T-helper 1 cell treated with Interleukin-12 subunit alpha and Interleukin-12 subunit beta and Interleukin-4 antibody, amounts not matched to agents 30 μg/mL and 1 μg/mL, for 36 hours (primary cell): ENCODE results near the gene SYT2.
"Not testable (repeated sequence)": the region's sequence is repeated elsewhere in the genome, so short reads cannot be mapped to it uniquely, and the experiment has no call there.

ENCODE experiments used
- H3K27ac Mint-ChIP-seq: one replicate; pipeline ENCODE4 v1.8.0; 2021; ENCODE audit warnings: mild to moderate bottlenecking, mixed read lengths
- H3K27me3 Mint-ChIP-seq: one replicate; pipeline ENCODE4 v1.8.0; 2021; ENCODE audit warnings: low read depth, mixed read lengths
- H3K36me3 Mint-ChIP-seq: one replicate; pipeline ENCODE4 v1.8.0; 2021; ENCODE audit warnings: low read depth, mixed read lengths
- H3K4me1 Mint-ChIP-seq: one replicate; pipeline ENCODE4 v1.8.0; 2021; ENCODE audit warnings: low read depth, mixed read lengths
- H3K4me3 Mint-ChIP-seq: one replicate; pipeline ENCODE4 v1.8.0; 2021; ENCODE audit warnings: mild to moderate bottlenecking, moderate library complexity, mixed read lengths
- H3K9me3 Mint-ChIP-seq: one replicate; pipeline ENCODE4 v1.8.0; 2021; ENCODE audit warnings: mixed read lengths

Gene SYT2

GRCh38 chr1:202622388-202622787 is 87.9 kb downstream of the SYT2 start:
- Mint-ChIP-seq H3K27me3 (peaks cover 46% of the 10 kb centered on the region), H3K4me3 (no peak overlapping the region), H3K4me1 (peaks cover 2% of the 10 kb centered on the region), H3K27ac (no peak overlapping the region), H3K36me3 (no peaks in the 10 kb centered on the region), H3K9me3 (no peaks in the 10 kb centered on the region)

DNA sequence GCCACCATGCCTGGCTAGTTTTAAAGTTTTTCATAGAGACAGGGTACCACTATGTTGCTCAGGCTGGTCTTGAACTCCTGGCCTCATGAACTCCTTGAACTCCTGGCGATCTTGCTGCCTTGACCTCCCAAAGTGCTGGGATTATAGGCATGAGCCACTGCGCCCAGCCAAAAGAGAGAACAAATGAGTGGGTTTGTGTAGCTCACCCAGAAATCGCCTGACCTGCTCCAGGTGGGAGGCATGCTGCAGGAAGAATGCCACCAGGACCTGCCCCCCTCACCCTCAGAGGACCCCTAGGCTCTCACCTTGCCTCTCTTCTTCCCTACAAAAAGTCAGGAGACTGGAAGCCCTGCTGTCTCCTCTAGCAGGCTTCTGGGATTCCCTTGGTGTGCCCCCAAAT is 88.8 kb downstream of the SYT2 start:
- H3K9me3 Mint-ChIP-seq, result no peaks in the 10 kb centered on the region
- H3K36me3 Mint-ChIP-seq, result no peaks in the 10 kb centered on the region
- H3K27me3 Mint-ChIP-seq, result peaks cover 43% of the 10 kb centered on the region
- no peak overlapping the region for H3K4me3 Mint-ChIP-seq
- no peak overlapping the region for H3K27ac Mint-ChIP-seq
- peaks cover under 1% of the 10 kb centered on the region for H3K4me1 Mint-ChIP-seq

- not testable (repeated sequence) for H3K9me3 Mint-ChIP-seq, H3K27ac Mint-ChIP-seq, H3K4me3 Mint-ChIP-seq, H3K36me3 Mint-ChIP-seq
- Mint-ChIP-seq H3K27me3 (peaks cover 47% of the 10 kb centered on the region), H3K4me1 (peaks cover 12% of the 10 kb centered on the region)
These were observed 90.2 kb downstream of the SYT2 start for GRCh38 chr1:202620036-202620435.

GRCh38 chr1:202619505-202619904 is 90.7 kb downstream of the SYT2 start:
- peaks cover 48% of the 10 kb centered on the region for H3K27me3 Mint-ChIP-seq

GRCh38 chr1:202619012-202619411 is 91.2 kb downstream of the SYT2 start:
- H3K9me3 Mint-ChIP-seq, H3K36me3 Mint-ChIP-seq, H3K27ac Mint-ChIP-seq, H3K4me3 Mint-ChIP-seq: not testable (repeated sequence)
- H3K4me1 Mint-ChIP-seq, result peaks cover 12% of the 10 kb centered on the region
- H3K27me3 Mint-ChIP-seq, result peaks cover 50% of the 10 kb centered on the region

More at GRCh38 chr1:202619505-202619904, 90.7 kb downstream of the SYT2 start:
- no peak overlapping the region for H3K4me3 Mint-ChIP-seq
- H3K36me3 Mint-ChIP-seq, result no peaks in the 10 kb centered on the region
- peaks cover 12% of the 10 kb centered on the region for H3K4me1 Mint-ChIP-seq
- no peaks in the 10 kb centered on the region for H3K9me3 Mint-ChIP-seq
- no peak overlapping the region for H3K27ac Mint-ChIP-seq

DNA sequence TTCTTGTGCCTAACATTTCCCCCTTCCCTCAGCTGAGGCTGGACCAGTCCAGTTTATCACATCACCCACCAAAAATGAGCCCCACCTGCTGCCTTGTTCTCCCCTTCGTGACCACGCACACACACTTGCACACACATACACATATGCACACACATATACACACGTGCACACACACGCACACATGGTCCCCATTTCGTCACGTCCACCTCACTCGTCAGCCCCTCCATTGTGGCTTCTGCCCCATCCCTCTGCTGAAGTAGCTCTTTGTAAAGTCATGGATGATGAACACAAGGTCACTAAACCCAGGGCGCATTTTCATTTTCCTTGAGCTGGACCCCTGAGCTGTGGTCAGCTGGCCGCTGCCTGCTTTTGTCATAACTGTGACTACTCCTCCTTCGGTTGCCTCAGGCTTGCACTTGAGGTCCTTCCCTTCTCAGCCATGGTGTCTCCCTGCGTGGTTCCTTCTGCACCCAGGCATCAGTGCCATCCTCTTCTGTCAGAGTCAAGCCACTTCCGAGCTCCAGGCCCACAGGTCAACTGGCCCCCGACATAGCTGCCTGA is 93.8 kb downstream of the SYT2 start:
- no peak overlapping the region for H3K4me3 Mint-ChIP-seq
- peaks cover 12% of the 10 kb centered on the region for H3K4me1 Mint-ChIP-seq
- H3K27ac Mint-ChIP-seq, result no peak overlapping the region
- H3K9me3 Mint-ChIP-seq, result no peaks in the 10 kb centered on the region
- no peaks in the 10 kb centered on the region for H3K36me3 Mint-ChIP-seq
- H3K27me3 Mint-ChIP-seq, result peaks cover 37% of the 10 kb centered on the region

DNA sequence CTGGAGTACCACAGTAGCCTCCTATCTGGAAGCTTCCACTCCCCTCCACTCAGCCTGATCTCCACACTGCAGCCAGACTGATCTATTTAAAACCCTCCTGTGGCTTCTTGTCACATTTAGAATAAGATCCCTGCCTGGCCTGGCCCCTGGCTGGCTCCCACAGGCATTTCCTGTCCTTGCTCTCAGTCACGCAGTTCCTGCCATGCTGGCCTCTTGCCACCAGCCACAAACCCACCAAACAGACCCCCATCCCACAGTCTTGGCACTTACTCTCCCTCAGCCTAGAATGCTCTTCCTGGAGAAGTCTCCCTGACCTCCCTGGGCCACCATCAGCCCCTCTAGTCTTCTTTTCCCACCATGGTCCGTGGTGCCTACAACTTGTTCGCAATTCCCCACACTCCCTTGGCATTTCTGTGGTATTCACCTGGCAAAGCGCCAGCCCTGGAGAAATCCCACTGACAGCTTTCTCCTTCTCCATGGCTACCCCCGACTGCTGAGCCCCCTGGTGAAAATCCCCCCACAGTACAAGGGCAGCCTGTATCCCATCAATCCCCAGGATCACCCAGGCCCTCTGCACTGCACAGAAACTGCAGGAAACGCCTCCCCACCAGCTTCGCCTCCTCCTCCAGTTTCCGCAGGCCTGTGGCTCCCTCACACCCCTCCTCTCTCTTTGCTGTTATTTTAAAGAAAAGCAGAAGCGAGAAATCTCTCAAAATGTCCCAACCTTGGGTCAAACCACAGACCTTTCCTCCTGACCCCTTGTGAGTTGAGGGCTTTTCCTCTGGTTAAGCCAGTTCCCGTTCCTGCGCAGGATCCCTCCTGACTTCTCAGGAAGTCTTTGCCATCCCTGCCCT is 94.5 kb downstream of the SYT2 start:
- peaks cover 12% of the 10 kb centered on the region for H3K4me1 Mint-ChIP-seq
- H3K9me3 Mint-ChIP-seq, result no peaks in the 10 kb centered on the region
- H3K36me3 Mint-ChIP-seq, result no peaks in the 10 kb centered on the region
- no peak overlapping the region for H3K4me3 Mint-ChIP-seq
- H3K27ac Mint-ChIP-seq, result no peak overlapping the region
- H3K27me3 Mint-ChIP-seq, result peaks cover 33% of the 10 kb centered on the region

GRCh38 chr1:202615208-202615500 is 95.1 kb downstream of the SYT2 start:
- H3K36me3 Mint-ChIP-seq, H3K9me3 Mint-ChIP-seq, H3K4me3 Mint-ChIP-seq, H3K27ac Mint-ChIP-seq: not testable (repeated sequence)
- Mint-ChIP-seq H3K4me1 (peaks cover 12% of the 10 kb centered on the region), H3K27me3 (peaks cover 28% of the 10 kb centered on the region)

DNA sequence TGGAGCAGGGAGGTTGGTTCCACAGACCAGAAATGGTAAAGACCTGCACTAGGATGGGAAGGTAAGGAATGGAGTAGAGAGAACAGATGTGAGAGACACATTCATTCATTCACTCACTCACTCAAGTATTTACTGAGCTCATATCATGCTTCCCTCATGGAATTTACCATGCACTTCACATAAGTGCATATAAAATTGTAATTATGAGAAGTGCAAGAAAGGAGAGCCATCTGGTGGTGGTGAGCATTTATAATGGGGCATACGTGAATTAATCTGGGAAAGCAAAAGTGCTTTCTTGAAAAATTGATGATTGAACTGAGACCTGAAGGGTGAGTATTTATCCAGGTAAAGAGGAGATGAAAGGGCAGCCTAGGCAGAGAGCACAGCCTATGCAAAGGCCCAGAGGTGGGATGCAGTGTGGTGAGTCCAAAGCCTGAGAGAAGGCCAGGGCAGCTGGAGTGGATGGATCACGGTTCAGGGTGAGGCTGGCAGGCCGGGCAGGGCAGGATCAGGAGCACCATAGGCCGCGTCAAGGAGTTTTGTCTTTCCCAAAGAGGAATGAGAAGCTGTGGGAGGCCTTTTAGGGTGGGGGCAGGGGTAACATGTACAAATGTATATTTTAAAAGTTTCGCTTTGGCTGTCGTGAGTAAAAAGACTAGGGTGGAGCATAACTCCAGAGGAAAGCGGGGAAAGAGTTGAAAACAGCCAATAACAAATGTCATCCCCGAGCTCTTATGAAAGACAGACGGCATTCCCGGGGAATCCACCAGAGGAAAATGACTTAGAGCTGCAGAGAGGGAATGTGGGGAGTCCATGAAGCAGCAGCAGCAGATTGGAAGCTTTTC is 95.7 kb downstream of the SYT2 start:
- not testable (repeated sequence) for H3K27ac Mint-ChIP-seq, H3K4me3 Mint-ChIP-seq, H3K36me3 Mint-ChIP-seq, H3K9me3 Mint-ChIP-seq
- Mint-ChIP-seq H3K27me3 (peaks cover 24% of the 10 kb centered on the region), H3K4me1 (peaks cover 12% of the 10 kb centered on the region)

DNA sequence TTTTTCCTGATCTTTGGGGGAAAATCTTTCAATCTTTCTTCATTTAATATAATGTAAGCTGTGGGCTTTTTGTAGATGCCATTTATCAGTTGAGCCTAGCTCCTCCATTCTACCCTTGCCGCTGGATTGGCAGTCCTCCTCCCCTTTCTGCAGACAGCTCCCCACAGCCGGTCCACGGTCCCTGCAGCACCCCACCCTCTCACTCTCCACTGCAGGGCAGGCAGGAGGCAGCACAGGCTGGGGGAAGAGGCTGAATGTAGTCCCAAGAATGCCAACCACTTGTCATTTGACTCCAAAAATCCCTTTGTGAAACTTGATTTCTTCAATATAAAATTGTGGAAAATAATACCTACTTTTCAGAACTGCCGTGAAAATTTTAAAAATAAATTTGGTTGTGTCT is 96.7 kb downstream of the SYT2 start:
- H3K27me3 Mint-ChIP-seq, result peaks cover 16% of the 10 kb centered on the region
- H3K9me3 Mint-ChIP-seq, result no peaks in the 10 kb centered on the region
- H3K27ac Mint-ChIP-seq, result no peak overlapping the region
- peaks cover 12% of the 10 kb centered on the region for H3K4me1 Mint-ChIP-seq
- no peaks in the 10 kb centered on the region for H3K36me3 Mint-ChIP-seq
- H3K4me3 Mint-ChIP-seq, result no peak overlapping the region

GRCh38 chr1:202612036-202612435 is 98.2 kb downstream of the SYT2 start:
- H3K4me3 Mint-ChIP-seq, H3K9me3 Mint-ChIP-seq, H3K27ac Mint-ChIP-seq, H3K36me3 Mint-ChIP-seq: not testable (repeated sequence)
- Mint-ChIP-seq H3K4me1 (peaks cover 12% of the 10 kb centered on the region), H3K27me3 (peaks cover 12% of the 10 kb centered on the region)

GRCh38 chr1:202605515-202605914 is 104.7 kb downstream of the SYT2 start:
- Mint-ChIP-seq H3K4me3 (no peak overlapping the region), H3K36me3 (no peaks in the 10 kb centered on the region), H3K27ac (no peak overlapping the region), H3K4me1 (peaks cover 1% of the 10 kb centered on the region), H3K27me3 (peaks cover 4% of the 10 kb centered on the region), H3K9me3 (no peaks in the 10 kb centered on the region)

- peaks cover 1% of the 10 kb centered on the region for H3K4me1 Mint-ChIP-seq
- no peaks in the 10 kb centered on the region for H3K9me3 Mint-ChIP-seq
- H3K36me3 Mint-ChIP-seq, result no peaks in the 10 kb centered on the region
- no peak overlapping the region for H3K4me3 Mint-ChIP-seq
- H3K27ac Mint-ChIP-seq, result no peak overlapping the region
- peaks cover 4% of the 10 kb centered on the region for H3K27me3 Mint-ChIP-seq
These were observed 106.8 kb downstream of the SYT2 start for GRCh38 chr1:202603435-202603834.

DNA sequence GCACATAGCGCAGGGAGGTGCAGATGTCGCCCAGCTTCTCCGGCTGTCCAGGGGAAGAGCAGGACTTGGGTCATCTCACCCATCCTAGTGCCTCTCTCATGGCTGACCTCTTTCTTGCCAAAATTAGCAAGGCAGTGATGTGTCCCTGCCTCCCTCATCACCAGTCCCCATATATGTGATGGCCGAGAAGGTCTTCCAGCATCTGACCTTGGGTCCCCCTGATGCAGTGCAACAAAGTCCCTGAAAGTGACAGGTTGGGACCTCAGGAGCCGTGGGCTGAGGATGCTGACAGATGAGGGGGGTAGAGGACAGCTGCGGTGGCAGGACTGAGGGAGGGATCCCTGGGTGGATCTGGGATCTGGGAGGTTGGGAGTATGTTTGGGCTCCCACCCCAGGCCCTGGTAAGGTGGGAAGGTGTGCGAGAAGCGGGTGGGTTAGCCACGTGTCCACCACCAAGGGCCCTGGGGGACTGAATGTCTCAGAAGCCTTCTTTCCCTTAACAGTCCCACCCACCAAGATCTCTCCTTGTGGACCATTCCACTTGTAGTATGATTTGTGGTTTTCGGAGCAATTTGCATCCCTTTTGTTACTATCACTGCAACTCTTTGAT is 109.7 kb downstream of the SYT2 start:
- Mint-ChIP-seq H3K36me3 (no peaks in the 10 kb centered on the region), H3K9me3 (no peaks in the 10 kb centered on the region), H3K4me3 (no peak overlapping the region), H3K4me1 (peaks cover 1% of the 10 kb centered on the region), H3K27ac (no peak overlapping the region), H3K27me3 (peaks cover 4% of the 10 kb centered on the region)
